Progenitor cell of endocrine pancreas (in vitro differentiated cells): ENCODE data around the gene NDST4. TPM values are rescaled to one million over a fixed set of nuclear protein-coding genes. Genes with fewer than 3 reads are reported as not detected.

Source experiments
- DNase-seq: peaks from one replicate; pipeline ENCODE4 v3.0.0; 2021; ENCODE audit warnings: low spot score; ENCODE audit not compliant: unreplicated experiment
- H3K27ac Mint-ChIP-seq: 2 replicates; pipeline ENCODE4 v1.8.0; 2021; ENCODE audit warnings: mild to moderate bottlenecking, moderate library complexity, mixed read lengths
- H3K27me3 Mint-ChIP-seq: 2 replicates; pipeline ENCODE4 v1.8.0; 2021; ENCODE audit warnings: mixed read lengths
- H3K36me3 Mint-ChIP-seq: 2 replicates; pipeline ENCODE4 v1.8.0; 2022; ENCODE audit warnings: mixed read lengths; ENCODE audit not compliant: insufficient read depth
- H3K4me1 Mint-ChIP-seq: 2 replicates; pipeline ENCODE4 v1.8.0; 2021; ENCODE audit warnings: low read depth, mixed read lengths
- H3K4me3 Mint-ChIP-seq: 2 replicates; pipeline ENCODE4 v1.8.0; 2021; ENCODE audit warnings: low read depth, mild to moderate bottlenecking, moderate library complexity, mixed read lengths
- H3K9me3 Mint-ChIP-seq: 2 replicates; pipeline ENCODE4 v1.8.0; 2021; ENCODE audit warnings: low read depth, mixed read lengths
- total RNA-seq: library from RNA; stranded (reverse); gene quantifications from 2 replicates; pipeline ENCODE4 v1.2.1, GENCODE V29; 2021
- TF ChIP-seq, protein P1 (sequence below): fragments of 200-600 bp; sonication (generic); IDR thresholded peaks from one replicate; pipeline ENCODE4 v1.5.0; 2021; ENCODE audit warnings: antibody characterized with exemption, mild to moderate bottlenecking; ENCODE audit not compliant: unreplicated experiment

The NDST4 gene
- total RNA-seq, 1 donor from 2014 or later: 0.14 TPM

DNA sequence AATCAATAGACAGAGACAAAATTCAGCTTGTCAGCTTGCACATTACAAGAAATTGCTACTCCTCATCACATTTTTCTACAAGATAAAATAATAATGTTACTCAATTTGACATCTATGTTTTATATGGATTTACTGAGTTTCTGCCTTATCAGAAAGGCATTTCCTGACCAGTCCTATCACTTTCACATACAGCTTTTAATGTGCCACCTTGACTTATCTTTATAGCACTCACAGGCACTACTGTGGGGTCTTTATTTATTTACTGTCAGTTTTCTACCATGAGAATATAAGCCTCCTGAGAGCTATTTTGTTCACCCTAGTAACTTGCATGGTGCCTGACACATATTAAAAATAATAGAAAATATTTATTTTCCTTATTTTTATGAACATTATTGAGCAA lies 6.0 kb downstream of the NDST4 start:
- Mint-ChIP-seq H3K27ac (no peak overlapping the region), H3K27me3 (no peaks in the 10 kb centered on the region), H3K36me3 (no peaks in the 10 kb centered on the region), H3K4me3 (no peak overlapping the region), H3K9me3 (no peaks in the 10 kb centered on the region), H3K4me1 (peaks cover 12% of the 10 kb centered on the region)
- TF ChIP-seq, protein P1, sequence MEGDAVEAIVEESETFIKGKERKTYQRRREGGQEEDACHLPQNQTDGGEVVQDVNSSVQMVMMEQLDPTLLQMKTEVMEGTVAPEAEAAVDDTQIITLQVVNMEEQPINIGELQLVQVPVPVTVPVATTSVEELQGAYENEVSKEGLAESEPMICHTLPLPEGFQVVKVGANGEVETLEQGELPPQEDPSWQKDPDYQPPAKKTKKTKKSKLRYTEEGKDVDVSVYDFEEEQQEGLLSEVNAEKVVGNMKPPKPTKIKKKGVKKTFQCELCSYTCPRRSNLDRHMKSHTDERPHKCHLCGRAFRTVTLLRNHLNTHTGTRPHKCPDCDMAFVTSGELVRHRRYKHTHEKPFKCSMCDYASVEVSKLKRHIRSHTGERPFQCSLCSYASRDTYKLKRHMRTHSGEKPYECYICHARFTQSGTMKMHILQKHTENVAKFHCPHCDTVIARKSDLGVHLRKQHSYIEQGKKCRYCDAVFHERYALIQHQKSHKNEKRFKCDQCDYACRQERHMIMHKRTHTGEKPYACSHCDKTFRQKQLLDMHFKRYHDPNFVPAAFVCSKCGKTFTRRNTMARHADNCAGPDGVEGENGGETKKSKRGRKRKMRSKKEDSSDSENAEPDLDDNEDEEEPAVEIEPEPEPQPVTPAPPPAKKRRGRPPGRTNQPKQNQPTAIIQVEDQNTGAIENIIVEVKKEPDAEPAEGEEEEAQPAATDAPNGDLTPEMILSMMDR: no peak
- DNase-seq: no peak

DNA sequence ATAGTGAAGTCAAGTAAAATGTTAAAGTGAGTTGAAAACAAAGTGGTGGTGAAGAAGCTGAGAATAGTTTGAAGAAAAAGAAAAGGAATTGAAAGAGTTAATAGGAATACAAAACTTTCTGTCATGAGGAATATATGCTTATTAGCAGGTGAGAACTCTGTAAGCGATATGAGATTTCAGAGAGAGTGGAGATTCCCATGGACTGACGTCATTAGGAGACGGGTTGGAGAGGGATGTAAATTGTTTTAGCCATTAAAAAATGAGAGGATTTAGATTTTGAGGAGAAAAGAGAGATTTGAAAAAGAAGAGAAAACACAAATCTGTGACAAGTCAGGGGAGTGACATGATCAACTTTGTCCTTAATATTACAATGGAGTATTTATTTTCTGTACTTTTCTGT lies 11.7 kb downstream of the NDST4 start:
- H3K4me1 Mint-ChIP-seq: peaks cover 7% of the 10 kb centered on the region
- H3K27me3 Mint-ChIP-seq: no peaks in the 10 kb centered on the region
- no peak overlapping the region for H3K27ac Mint-ChIP-seq
- H3K9me3 Mint-ChIP-seq: no peaks in the 10 kb centered on the region
- no peak overlapping the region for H3K4me3 Mint-ChIP-seq
- H3K36me3 Mint-ChIP-seq: no peaks in the 10 kb centered on the region
- DNase-seq: no peak
- TF ChIP-seq, protein P1: no peak

DNA sequence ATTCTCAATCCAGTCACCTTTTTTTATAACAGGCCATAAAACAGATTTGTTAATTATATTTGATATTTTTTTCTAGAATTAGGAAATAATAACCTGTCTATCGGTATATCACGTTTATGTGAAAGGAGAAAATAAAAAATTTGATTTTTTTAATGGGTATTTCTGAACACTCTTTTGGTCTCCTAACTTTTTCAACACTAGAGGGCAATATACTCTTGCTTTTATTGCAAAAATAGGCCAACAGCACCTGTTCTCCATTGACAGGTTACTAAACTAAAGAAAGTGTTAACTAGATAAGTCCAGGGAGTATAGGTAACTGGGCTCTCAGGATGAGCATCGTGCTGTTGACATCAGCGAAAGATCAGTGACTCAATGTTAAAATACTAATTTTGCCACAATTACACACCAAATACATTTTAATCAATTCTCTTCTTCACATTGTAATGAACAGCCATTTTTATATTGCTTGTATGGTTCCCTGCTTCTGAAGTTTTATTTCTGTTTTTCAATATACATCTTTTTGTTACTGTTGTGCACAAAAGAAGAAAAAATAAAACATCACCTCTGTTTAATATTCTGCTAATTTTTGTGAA lies 22.8 kb downstream of the NDST4 start:
- Mint-ChIP-seq H3K27me3 (no peaks in the 10 kb centered on the region), H3K9me3 (peaks cover under 1% of the 10 kb centered on the region), H3K27ac (no peak overlapping the region), H3K4me1 (no peaks in the 10 kb centered on the region), H3K4me3 (no peak overlapping the region), H3K36me3 (no peaks in the 10 kb centered on the region)
- TF ChIP-seq, protein P1: peak; percentile 89
- DNase-seq: no peak

DNA sequence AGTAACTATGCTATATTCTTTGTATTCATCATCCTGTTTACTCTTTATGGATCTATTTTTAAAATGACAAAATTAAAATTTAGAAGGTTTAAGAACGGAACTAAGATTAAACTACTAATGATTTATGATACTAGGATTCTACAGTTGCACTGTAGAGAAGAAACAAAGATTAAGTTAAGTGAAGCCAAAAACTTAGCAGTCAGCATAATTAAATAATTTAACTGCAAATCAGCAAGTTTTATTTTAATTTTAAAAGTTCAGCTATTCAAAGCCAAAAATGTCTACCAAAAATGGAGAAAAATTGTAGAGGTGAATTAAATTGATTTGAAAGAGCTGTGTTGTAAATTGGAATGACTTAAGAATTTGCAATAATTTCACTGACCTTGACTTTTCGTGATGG lies 30.8 kb downstream of the NDST4 start:
- Mint-ChIP-seq H3K27ac (no peak overlapping the region), H3K4me1 (no peaks in the 10 kb centered on the region), H3K36me3 (peaks cover 3% of the 10 kb centered on the region), H3K4me3 (no peak overlapping the region), H3K27me3 (no peaks in the 10 kb centered on the region), H3K9me3 (peaks cover 13% of the 10 kb centered on the region)
- no peak for DNase-seq
- TF ChIP-seq, protein P1: no peak

- Mint-ChIP-seq H3K4me3 (no peak overlapping the region), H3K27me3 (no peaks in the 10 kb centered on the region), H3K36me3 (no peaks in the 10 kb centered on the region), H3K4me1 (no peaks in the 10 kb centered on the region), H3K27ac (no peak overlapping the region), H3K9me3 (no peaks in the 10 kb centered on the region)
- DNase-seq: no peak
- TF ChIP-seq, protein P1: no peak
Measured at GRCh38 chr4:115076691-115077090, 36.7 kb downstream of the NDST4 start.
